Measurements from ENCODE around the gene MECP2.

DNA sequence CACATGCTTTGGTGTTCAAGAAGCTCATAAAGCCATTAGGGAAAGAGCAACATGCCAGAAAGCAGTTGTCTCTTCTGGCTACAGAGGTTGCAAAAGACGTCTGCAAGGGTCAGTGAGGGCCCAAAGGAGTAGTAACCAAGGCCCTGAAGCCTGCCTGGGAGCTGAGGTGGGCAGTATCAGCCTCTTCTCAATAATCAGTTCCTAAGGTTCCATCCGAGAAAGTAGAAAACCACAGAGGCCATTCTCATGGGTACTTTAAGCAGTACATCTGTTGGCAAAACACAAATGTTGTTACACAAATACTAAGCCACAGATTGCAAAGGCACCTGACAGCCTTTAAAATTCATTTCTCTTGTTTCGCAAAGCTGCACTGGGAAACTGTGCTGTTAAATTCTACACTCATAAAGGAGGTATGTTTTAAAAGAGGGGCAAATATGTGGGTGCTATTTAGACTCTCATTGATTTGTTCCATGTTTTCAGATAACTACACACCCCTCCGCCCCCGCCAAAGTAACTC lies 37.7 kb downstream of the MECP2 start:
- TF ChIP-seq, protein P1, sequence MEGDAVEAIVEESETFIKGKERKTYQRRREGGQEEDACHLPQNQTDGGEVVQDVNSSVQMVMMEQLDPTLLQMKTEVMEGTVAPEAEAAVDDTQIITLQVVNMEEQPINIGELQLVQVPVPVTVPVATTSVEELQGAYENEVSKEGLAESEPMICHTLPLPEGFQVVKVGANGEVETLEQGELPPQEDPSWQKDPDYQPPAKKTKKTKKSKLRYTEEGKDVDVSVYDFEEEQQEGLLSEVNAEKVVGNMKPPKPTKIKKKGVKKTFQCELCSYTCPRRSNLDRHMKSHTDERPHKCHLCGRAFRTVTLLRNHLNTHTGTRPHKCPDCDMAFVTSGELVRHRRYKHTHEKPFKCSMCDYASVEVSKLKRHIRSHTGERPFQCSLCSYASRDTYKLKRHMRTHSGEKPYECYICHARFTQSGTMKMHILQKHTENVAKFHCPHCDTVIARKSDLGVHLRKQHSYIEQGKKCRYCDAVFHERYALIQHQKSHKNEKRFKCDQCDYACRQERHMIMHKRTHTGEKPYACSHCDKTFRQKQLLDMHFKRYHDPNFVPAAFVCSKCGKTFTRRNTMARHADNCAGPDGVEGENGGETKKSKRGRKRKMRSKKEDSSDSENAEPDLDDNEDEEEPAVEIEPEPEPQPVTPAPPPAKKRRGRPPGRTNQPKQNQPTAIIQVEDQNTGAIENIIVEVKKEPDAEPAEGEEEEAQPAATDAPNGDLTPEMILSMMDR (conservative IDR thresholded peaks at IDR 0.05; ENCODE audit: low read depth, low read length) = no peak
- TF ChIP-seq EZH2 (IDR thresholded peaks at IDR 0.05; ENCODE audit: low read length, unreplicated experiment) (no peak), EZH2phosphoT487 (IDR thresholded peaks at IDR 0.05; ENCODE audit: borderline replicate concordance, low read length) (no peak)

All from PC-3 (cell line).